GM12878 (cell line): Measurements from ENCODE around the gene HSFX3.

Experiments
- CBX3 ChIP-seq: fragments of 200-600 bp; sonication (generic); IDR thresholded peaks from 2 replicates; pipeline ENCODE4 v1.6.1; 2016; ENCODE audit warnings: low read depth, borderline replicate concordance
- CEBPB ChIP-seq, 2 experiments: fragments of 150-350 bp in 1 of 2; IDR thresholded peaks; 2 replicates each; pipeline ENCODE4 v1.6.1; 2012 to 2014; ENCODE audit warnings: low read depth in 2 of 2, low read length in 2 of 2, borderline replicate concordance in 1 of 2, inconsistent platforms in 1 of 2
- CREB1 ChIP-seq: IDR thresholded peaks from 2 replicates; pipeline ENCODE4 v1.6.1; 2012; ENCODE audit warnings: low read depth, mild to moderate bottlenecking, inconsistent platforms
- EP300 ChIP-seq, 2 experiments: fragments of 150-350 bp in 1 of 2; IDR thresholded peaks; 2 replicates each; pipeline ENCODE4 v1.6.1; 2011 to 2012; ENCODE audit warnings: low read depth in 2 of 2, low read length in 2 of 2, borderline replicate concordance in 1 of 2, improper control_type of control experiment in 1 of 2, inconsistent platforms in 1 of 2; ENCODE audit not compliant: control insufficient read depth in 1 of 2
- HDAC2 ChIP-seq: fragments of 200-600 bp; sonication (generic); IDR thresholded peaks from 2 replicates; pipeline ENCODE4 v1.6.1; 2017
- JUNB ChIP-seq: IDR thresholded peaks from 2 replicates; pipeline ENCODE4 v1.6.1; 2016; ENCODE audit warnings: antibody characterized with exemption, mild to moderate bottlenecking
- POLR2AphosphoS5 ChIP-seq: IDR thresholded peaks from 2 replicates; pipeline ENCODE4 v1.6.1; 2011; ENCODE audit warnings: mild to moderate bottlenecking, low read length, inconsistent platforms
- RAD21 ChIP-seq: IDR thresholded peaks from 2 replicates; pipeline ENCODE4 v1.6.1; 2011; ENCODE audit warnings: mild to moderate bottlenecking, low read depth, low read length, moderate library complexity; ENCODE audit not compliant: insufficient read depth
- SRF ChIP-seq, 2 experiments: IDR thresholded peaks; 2 replicates each; pipeline ENCODE4 v1.6.1; 2011; ENCODE audit warnings: low read depth in 2 of 2, low read length in 2 of 2, mild to moderate bottlenecking in 1 of 2, moderate library complexity in 1 of 2
- YY1 ChIP-seq: IDR thresholded peaks from 2 replicates; pipeline ENCODE4 v1.6.1; 2011; ENCODE audit warnings: low read depth, mild to moderate bottlenecking, low read length
- TF ChIP-seq, protein P1 (sequence below), 3 experiments: IDR thresholded peaks in 2 of 3; conservative IDR thresholded peaks in 1 of 3; 2 replicates each; pipeline ENCODE4 v1.5.1; 2011; ENCODE audit warnings: low read depth in 3 of 3, low read length in 3 of 3, mild to moderate bottlenecking in 3 of 3, control low read depth in 2 of 3, moderate library complexity in 2 of 3, inconsistent platforms in 1 of 3, mixed read lengths in 1 of 3; ENCODE audit not compliant: control insufficient read depth in 2 of 3, insufficient read depth in 1 of 3; ENCODE audit errors: extremely low read depth in 1 of 3
- TF ChIP-seq, protein P2 (sequence below): IDR thresholded peaks from 2 replicates; pipeline ENCODE4 v1.6.1; 2012; ENCODE audit warnings: mild to moderate bottlenecking, low read depth, low read length
- TF ChIP-seq, protein P3 (sequence below): fragments of 450-650 bp; formaldehyde crosslinking; IDR thresholded peaks from 2 replicates; pipeline ENCODE4 v1.4.0; 2022; ENCODE audit warnings: mild to moderate bottlenecking, moderate library complexity

GRCh38 chrX:149515954-149516602 is 33.6 kb downstream of the HSFX3 start:
- TF ChIP-seq, protein P1, sequence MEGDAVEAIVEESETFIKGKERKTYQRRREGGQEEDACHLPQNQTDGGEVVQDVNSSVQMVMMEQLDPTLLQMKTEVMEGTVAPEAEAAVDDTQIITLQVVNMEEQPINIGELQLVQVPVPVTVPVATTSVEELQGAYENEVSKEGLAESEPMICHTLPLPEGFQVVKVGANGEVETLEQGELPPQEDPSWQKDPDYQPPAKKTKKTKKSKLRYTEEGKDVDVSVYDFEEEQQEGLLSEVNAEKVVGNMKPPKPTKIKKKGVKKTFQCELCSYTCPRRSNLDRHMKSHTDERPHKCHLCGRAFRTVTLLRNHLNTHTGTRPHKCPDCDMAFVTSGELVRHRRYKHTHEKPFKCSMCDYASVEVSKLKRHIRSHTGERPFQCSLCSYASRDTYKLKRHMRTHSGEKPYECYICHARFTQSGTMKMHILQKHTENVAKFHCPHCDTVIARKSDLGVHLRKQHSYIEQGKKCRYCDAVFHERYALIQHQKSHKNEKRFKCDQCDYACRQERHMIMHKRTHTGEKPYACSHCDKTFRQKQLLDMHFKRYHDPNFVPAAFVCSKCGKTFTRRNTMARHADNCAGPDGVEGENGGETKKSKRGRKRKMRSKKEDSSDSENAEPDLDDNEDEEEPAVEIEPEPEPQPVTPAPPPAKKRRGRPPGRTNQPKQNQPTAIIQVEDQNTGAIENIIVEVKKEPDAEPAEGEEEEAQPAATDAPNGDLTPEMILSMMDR (IDR thresholded peaks at IDR 0.05 in 2 of 3, conservative IDR thresholded peaks at IDR 0.05 in 1 of 3; ENCODE audit: control insufficient read depth in 2 of 3, extremely low read depth in 1 of 3, insufficient read depth in 1 of 3, low read depth in 3 of 3, low read length in 3 of 3): no peak
- TF ChIP-seq, protein P2, sequence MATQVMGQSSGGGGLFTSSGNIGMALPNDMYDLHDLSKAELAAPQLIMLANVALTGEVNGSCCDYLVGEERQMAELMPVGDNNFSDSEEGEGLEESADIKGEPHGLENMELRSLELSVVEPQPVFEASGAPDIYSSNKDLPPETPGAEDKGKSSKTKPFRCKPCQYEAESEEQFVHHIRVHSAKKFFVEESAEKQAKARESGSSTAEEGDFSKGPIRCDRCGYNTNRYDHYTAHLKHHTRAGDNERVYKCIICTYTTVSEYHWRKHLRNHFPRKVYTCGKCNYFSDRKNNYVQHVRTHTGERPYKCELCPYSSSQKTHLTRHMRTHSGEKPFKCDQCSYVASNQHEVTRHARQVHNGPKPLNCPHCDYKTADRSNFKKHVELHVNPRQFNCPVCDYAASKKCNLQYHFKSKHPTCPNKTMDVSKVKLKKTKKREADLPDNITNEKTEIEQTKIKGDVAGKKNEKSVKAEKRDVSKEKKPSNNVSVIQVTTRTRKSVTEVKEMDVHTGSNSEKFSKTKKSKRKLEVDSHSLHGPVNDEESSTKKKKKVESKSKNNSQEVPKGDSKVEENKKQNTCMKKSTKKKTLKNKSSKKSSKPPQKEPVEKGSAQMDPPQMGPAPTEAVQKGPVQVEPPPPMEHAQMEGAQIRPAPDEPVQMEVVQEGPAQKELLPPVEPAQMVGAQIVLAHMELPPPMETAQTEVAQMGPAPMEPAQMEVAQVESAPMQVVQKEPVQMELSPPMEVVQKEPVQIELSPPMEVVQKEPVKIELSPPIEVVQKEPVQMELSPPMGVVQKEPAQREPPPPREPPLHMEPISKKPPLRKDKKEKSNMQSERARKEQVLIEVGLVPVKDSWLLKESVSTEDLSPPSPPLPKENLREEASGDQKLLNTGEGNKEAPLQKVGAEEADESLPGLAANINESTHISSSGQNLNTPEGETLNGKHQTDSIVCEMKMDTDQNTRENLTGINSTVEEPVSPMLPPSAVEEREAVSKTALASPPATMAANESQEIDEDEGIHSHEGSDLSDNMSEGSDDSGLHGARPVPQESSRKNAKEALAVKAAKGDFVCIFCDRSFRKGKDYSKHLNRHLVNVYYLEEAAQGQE: no peak
- TF ChIP-seq CBX3 (no peak), JUNB (no peak), RAD21 (no peak), EP300 (IDR thresholded peaks at IDR 0.05; ENCODE audit: borderline replicate concordance in 1 of 2, control insufficient read depth in 1 of 2, low read depth in 2 of 2, low read length in 2 of 2) (no peak), HDAC2 (no peak), CREB1 (no peak), YY1 (no peak), SRF (IDR thresholded peaks at IDR 0.05; ENCODE audit: low read depth in 2 of 2, low read length in 2 of 2) (no peak), CEBPB (IDR thresholded peaks at IDR 0.05; ENCODE audit: borderline replicate concordance in 1 of 2, low read depth in 2 of 2, low read length in 2 of 2) (no peak), POLR2AphosphoS5 (no peak)
- TF ChIP-seq, protein P3, sequence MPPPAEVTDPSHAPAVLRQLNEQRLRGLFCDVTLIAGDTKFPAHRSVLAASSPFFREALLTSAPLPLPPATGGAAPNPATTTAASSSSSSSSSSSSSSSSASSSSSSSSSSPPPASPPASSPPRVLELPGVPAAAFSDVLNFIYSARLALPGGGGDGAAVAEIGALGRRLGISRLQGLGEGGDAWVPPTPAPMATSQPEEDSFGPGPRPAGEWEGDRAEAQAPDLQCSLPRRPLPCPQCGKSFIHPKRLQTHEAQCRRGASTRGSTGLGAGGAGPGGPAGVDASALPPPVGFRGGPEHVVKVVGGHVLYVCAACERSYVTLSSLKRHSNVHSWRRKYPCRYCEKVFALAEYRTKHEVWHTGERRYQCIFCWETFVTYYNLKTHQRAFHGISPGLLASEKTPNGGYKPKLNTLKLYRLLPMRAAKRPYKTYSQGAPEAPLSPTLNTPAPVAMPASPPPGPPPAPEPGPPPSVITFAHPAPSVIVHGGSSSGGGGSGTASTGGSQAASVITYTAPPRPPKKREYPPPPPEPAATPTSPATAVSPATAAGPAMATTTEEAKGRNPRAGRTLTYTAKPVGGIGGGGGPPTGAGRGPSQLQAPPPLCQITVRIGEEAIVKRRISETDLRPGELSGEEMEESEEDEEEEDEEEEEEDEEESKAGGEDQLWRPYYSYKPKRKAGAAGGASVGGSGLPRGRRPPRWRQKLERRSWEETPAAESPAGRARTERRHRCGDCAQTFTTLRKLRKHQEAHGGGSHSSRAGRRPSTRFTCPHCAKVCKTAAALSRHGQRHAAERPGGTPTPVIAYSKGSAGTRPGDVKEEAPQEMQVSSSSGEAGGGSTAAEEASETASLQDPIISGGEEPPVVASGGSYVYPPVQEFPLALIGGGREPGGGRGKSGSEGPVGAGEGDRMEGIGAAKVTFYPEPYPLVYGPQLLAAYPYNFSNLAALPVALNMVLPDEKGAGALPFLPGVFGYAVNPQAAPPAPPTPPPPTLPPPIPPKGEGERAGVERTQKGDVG (CRISPR knock-in tag): no peak
